Brain microvascular endothelial cell (primary cell): ENCODE results near the gene CELF6.

Experiments used
- DNase-seq: peaks from one replicate; pipeline ENCODE4 v3.0.0-alpha.2; 2020
- H3K27ac ChIP-seq: fragments of 250-450 bp; sonication (Bioruptor Pico); 2 replicates; pipeline ENCODE4 v1.5.1; 2020; ENCODE audit warnings: mild to moderate bottlenecking, moderate library complexity
- H3K27me3 ChIP-seq: fragments of 250-450 bp; sonication (Bioruptor Pico); replicated peaks from 2 replicates; pipeline ENCODE4 v1.5.1; 2020; ENCODE audit warnings: mild to moderate bottlenecking
- H3K36me3 ChIP-seq: fragments of 250-450 bp; sonication (Bioruptor Pico); replicated peaks from 2 replicates; pipeline ENCODE4 v1.5.1; 2020; ENCODE audit warnings: mild to moderate bottlenecking
- H3K4me3 ChIP-seq: 2 replicates; pipeline ENCODE4 v1.5.1; 2011; ENCODE audit warnings: low read depth, mild to moderate bottlenecking, control low read depth, low read length, moderate library complexity
- CTCF ChIP-seq: IDR thresholded peaks from 2 replicates; pipeline ENCODE4 v1.5.1; 2011; ENCODE audit warnings: low read depth, mild to moderate bottlenecking, moderate library complexity, low read length, control low read depth, inconsistent platforms; ENCODE audit errors: missing control alignments
- in situ Hi-C: cut with HindIII; loops from 2 replicates; pipeline ENCODE4 v1.10.0; 2017; ENCODE audit warnings: low sequenced_read_pairs, low pct_ligation_motif_present

The CELF6 gene

GRCh38 chr15:72318408-72318942 is 1.5 kb downstream of the CELF6 start:
- in situ Hi-C loops = no loop called here
- no peak overlapping the region for H3K27ac ChIP-seq
- H3K36me3 ChIP-seq = no peaks in the 10 kb centered on the region
- TF ChIP-seq CTCF = no peak
- H3K27me3 ChIP-seq = peaks cover 6% of the 10 kb centered on the region
- no peak overlapping the region for H3K4me3 ChIP-seq
- no peak for DNase-seq

- peaks cover 6% of the 10 kb centered on the region for H3K27me3 ChIP-seq
- no peak for TF ChIP-seq CTCF
- DNase-seq = no peak
- in situ Hi-C loops = no loop called here
- no peak overlapping the region for H3K4me3 ChIP-seq
- H3K27ac ChIP-seq = no peak overlapping the region
- H3K36me3 ChIP-seq = no peaks in the 10 kb centered on the region
Observed at GRCh38 chr15:72315706-72316370, 4.1 kb downstream of the CELF6 start.

GRCh38 chr15:72313881-72314280 is 6.1 kb downstream of the CELF6 start:
- Histone ChIP-seq H3K36me3 (no peaks in the 10 kb centered on the region), H3K27me3 (peaks cover 4% of the 10 kb centered on the region), H3K4me3 (no peak overlapping the region), H3K27ac (no peak overlapping the region)
- no peak for TF ChIP-seq CTCF
- in situ Hi-C loops = no loop called here
- DNase-seq = no peak

GRCh38 chr15:72313448-72313840 is 6.5 kb downstream of the CELF6 start:
- Histone ChIP-seq H3K4me3 (no peak overlapping the region), H3K27ac (no peak overlapping the region), H3K27me3 (no peaks in the 10 kb centered on the region), H3K36me3 (no peaks in the 10 kb centered on the region)
- in situ Hi-C loops = no loop called here
- no peak for TF ChIP-seq CTCF
- no peak for DNase-seq

- in situ Hi-C loops = no loop called here
- peak; percentile 90 for TF ChIP-seq CTCF
- no peaks in the 10 kb centered on the region for H3K27me3 ChIP-seq
- DNase-seq = peak; percentile 62
- no peak overlapping the region for H3K27ac ChIP-seq
- no peak overlapping the region for H3K4me3 ChIP-seq
- H3K36me3 ChIP-seq = no peaks in the 10 kb centered on the region
Observed at GRCh38 chr15:72312605-72313447, 7.1 kb downstream of the CELF6 start.
